ENCODE results near the gene NIPBL.

The NIPBL gene

DNA sequence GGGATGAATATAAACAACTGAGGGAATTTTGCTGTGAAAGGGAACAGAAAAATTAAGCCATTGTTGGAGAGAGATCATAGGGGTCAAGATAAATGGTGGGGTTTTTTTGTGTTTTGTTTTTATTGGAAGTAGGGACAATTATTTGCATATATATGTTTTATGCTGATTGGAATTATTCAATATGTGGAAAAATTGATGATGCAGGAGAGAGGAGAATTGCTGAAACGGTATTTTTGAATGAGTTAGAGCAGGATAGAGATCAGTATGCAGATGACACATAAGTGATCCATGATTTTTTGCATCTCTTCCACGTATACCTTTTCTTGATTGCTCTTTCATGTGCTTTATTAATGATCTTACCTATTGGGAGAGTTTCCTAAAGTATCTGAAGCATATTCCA lies 67.5 kb downstream of the NIPBL start:
- no peak for DNase-seq (ENCODE audit: low spot score)
- TF ChIP-seq, protein P1, sequence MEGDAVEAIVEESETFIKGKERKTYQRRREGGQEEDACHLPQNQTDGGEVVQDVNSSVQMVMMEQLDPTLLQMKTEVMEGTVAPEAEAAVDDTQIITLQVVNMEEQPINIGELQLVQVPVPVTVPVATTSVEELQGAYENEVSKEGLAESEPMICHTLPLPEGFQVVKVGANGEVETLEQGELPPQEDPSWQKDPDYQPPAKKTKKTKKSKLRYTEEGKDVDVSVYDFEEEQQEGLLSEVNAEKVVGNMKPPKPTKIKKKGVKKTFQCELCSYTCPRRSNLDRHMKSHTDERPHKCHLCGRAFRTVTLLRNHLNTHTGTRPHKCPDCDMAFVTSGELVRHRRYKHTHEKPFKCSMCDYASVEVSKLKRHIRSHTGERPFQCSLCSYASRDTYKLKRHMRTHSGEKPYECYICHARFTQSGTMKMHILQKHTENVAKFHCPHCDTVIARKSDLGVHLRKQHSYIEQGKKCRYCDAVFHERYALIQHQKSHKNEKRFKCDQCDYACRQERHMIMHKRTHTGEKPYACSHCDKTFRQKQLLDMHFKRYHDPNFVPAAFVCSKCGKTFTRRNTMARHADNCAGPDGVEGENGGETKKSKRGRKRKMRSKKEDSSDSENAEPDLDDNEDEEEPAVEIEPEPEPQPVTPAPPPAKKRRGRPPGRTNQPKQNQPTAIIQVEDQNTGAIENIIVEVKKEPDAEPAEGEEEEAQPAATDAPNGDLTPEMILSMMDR (IDR thresholded peaks at IDR 0.05; ENCODE audit: borderline replicate concordance, control extremely low read depth, extremely low read depth, insufficient read depth, missing control alignments), result no peak
- in situ Hi-C loops (cut with MboI; ENCODE audit: low sequenced_read_pairs, unreplicated experiment), result no loop called here

DNA sequence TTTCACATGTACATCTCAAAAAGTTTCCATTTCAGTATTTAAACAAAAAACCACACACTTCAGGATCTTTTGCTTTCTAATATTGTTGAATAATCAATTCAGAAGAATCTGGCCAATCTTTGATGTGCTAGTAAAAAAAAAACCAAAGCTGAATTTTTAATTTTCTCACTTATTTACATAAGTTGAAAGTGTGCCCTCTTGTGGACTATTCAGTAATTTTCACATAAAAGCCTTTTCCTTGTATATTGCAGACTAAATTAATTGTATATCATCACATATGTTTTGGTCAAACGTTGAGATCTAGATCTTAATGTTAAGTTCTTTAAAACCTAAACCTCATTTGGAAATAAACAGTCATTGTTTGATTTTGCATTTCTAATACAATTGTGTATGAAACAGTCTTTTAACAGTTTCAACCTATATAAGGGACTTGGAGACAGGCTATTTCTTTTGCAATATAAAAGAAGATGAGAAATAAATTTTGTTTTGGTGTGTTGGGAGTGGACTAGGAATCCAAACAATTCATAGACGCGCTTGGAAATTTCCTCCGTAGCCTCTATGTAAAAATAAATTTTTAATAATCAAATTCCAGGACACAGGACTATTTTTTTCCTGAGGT lies 68.1 kb downstream of the NIPBL start:
- in situ Hi-C loops (cut with MboI; ENCODE audit: low sequenced_read_pairs, unreplicated experiment), result no loop called here
- peak; percentile 25 for DNase-seq (ENCODE audit: low spot score)
- TF ChIP-seq, protein P1 (IDR thresholded peaks at IDR 0.05; ENCODE audit: borderline replicate concordance, control extremely low read depth, extremely low read depth, insufficient read depth, missing control alignments), result peak; percentile 26

DNA sequence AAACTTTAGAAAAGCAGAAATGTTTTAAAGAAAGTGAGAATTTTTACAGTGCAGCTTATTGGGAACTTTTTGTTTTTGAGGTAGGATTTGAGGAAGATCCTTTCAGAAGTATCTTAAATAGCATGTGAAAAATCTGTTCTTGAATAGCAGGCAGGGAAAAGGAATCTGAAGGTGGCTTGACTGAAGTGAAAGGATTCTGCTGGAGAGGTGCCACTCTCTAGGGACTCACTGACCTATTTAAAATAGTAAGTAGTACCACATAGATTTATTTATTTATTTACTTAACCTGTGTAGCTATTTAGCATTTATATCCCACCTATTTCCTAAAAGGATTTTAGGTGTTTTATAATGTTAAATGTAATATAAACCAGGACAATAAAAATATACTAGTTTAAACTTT lies 69.1 kb downstream of the NIPBL start:
- DNase-seq (ENCODE audit: low spot score), result no peak
- in situ Hi-C loops (cut with MboI; ENCODE audit: low sequenced_read_pairs, unreplicated experiment), result no loop called here
- TF ChIP-seq, protein P1 (IDR thresholded peaks at IDR 0.05; ENCODE audit: borderline replicate concordance, control extremely low read depth, extremely low read depth, insufficient read depth, missing control alignments), result no peak

DNA sequence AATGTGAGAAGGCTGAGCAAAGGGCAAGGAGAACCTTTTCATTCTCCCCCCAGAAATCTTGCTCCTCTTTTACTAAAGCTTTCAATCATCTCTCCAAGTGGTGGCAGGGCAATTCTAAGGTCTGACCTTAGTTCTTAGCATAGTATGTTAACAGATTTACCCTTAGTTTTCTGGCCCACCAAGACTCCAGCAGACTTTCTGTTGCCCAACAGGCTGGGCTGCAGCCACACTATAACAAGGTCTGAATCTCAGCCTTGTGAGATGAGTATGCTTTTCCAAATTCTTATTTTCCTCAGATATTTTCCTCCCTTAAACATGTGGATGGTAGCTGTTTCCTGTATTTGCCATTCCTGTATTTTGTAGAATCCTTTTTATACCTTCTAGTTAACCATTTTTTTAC lies 69.5 kb downstream of the NIPBL start:
- in situ Hi-C loops (cut with MboI; ENCODE audit: low sequenced_read_pairs, unreplicated experiment), result no loop called here
- no peak for DNase-seq (ENCODE audit: low spot score)

DNA sequence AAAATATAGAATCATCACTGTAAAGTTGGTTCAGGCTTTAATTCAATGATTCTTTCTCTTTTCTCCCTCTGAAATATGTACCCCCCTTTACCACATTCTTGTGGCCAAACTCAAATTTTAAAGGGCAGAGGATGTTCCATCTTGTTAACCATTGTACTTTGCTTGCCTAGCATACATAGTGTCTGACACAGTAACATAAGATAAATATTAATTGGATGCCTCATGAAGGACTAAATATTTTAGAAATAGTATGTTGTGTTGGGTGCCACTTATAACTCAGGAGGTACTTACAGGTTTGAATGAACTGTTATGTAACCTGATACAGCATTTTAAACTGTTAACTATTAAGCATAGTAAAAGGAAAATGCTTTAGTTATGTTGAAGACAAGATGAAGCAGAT lies 71.5 kb downstream of the NIPBL start:
- DNase-seq (ENCODE audit: low spot score), result no peak
- TF ChIP-seq, protein P1 (IDR thresholded peaks at IDR 0.05; ENCODE audit: borderline replicate concordance, control extremely low read depth, extremely low read depth, insufficient read depth, missing control alignments), result no peak
- in situ Hi-C loops (cut with MboI; ENCODE audit: low sequenced_read_pairs, unreplicated experiment), result no loop called here

More for the DNA sequence above, 69.5 kb downstream of the NIPBL start:
- TF ChIP-seq, protein P1 (IDR thresholded peaks at IDR 0.05; ENCODE audit: borderline replicate concordance, control extremely low read depth, extremely low read depth, insufficient read depth, missing control alignments), result no peak

DNA sequence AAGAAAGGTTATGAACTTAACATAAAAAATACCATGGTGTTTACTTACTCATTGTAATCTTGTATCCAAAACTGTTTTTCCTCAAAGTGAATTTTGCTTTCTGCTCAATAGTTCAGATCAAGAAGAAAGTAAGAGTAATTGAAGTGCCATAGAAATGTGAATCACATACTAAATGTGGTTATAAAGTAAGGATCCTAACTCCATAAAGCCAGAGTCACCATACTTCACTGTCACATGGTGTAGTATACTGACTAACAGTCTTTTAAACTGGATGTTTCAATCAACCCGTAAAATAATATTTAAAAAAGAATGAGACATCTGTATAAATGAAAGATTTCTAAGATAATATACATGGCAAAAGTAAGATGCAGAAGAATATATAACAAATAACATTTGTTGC lies 72.1 kb downstream of the NIPBL start:
- TF ChIP-seq, protein P1 (IDR thresholded peaks at IDR 0.05; ENCODE audit: borderline replicate concordance, control extremely low read depth, extremely low read depth, insufficient read depth, missing control alignments), result no peak
- no peak for DNase-seq (ENCODE audit: low spot score)
- in situ Hi-C loops (cut with MboI; ENCODE audit: low sequenced_read_pairs, unreplicated experiment), result no loop called here

All from GM13976 (cell line).